H9 (cell line): Measurements from ENCODE around the gene BOD1L1. TPM values are rescaled to one million over a fixed set of nuclear protein-coding genes. Genes with fewer than 3 reads are reported as not detected.

Experiments used
- DNase-seq: peaks from one replicate; pipeline ENCODE4 v3.0.0-alpha.2; 2017
- H2AFZ ChIP-seq: one replicate; pipeline ENCODE4 v1.6.1; 2013; ENCODE audit warnings: mild to moderate bottlenecking, low read length, control low read depth, moderate library complexity
- H2AK5ac ChIP-seq: 2 replicates; pipeline ENCODE4 v1.6.1; 2013; ENCODE audit warnings: low read length, control low read depth, mixed read lengths; ENCODE audit not compliant: insufficient read length
- H2BK120ac ChIP-seq: one replicate; pipeline ENCODE4 v1.6.1; 2013; ENCODE audit warnings: low read depth, mild to moderate bottlenecking, low read length, control low read depth, inconsistent platforms; ENCODE audit not compliant: poor library complexity, severe bottlenecking
- H2BK12ac ChIP-seq: 2 replicates; pipeline ENCODE4 v1.6.1; 2013; ENCODE audit warnings: low read length, control low read depth, mixed read lengths, low read depth; ENCODE audit not compliant: insufficient read length
- H2BK15ac ChIP-seq: 2 replicates; pipeline ENCODE4 v1.6.1; 2013; ENCODE audit warnings: low read depth, low read length, control low read depth
- H2BK20ac ChIP-seq: one replicate; pipeline ENCODE4 v1.6.1; 2013; ENCODE audit warnings: low read depth, mild to moderate bottlenecking, low read length, control low read depth, inconsistent platforms; ENCODE audit not compliant: poor library complexity, severe bottlenecking
- H2BK5ac ChIP-seq: 2 replicates; pipeline ENCODE4 v1.6.1; 2013; ENCODE audit warnings: low read length, control low read depth, mixed read lengths; ENCODE audit not compliant: insufficient read length
- H3K14ac ChIP-seq: 2 replicates; pipeline ENCODE4 v1.6.1; 2013; ENCODE audit warnings: low read length, control low read depth; ENCODE audit not compliant: insufficient read depth
- H3K18ac ChIP-seq: 2 replicates; pipeline ENCODE4 v1.6.1; 2013; ENCODE audit warnings: low read depth, mild to moderate bottlenecking, mixed read lengths, low read length, control low read depth; ENCODE audit not compliant: insufficient read length
- H3K23ac ChIP-seq: 2 replicates; pipeline ENCODE4 v1.6.1; 2013; ENCODE audit warnings: low read length, control low read depth, mixed read lengths, low read depth; ENCODE audit not compliant: insufficient read length
- H3K23me2 ChIP-seq: 2 replicates; pipeline ENCODE4 v1.6.1; 2013; ENCODE audit warnings: low read depth, mild to moderate bottlenecking, mixed read lengths, low read length, control low read depth; ENCODE audit not compliant: insufficient read length, poor library complexity, severe bottlenecking
- H3K27ac ChIP-seq: 2 replicates; pipeline ENCODE4 v1.5.1; 2013; ENCODE audit warnings: low read length, control low read depth, mixed read lengths, low read depth; ENCODE audit not compliant: insufficient read length
- H3K27me3 ChIP-seq: 2 replicates; pipeline ENCODE4 v1.6.1; 2013; ENCODE audit warnings: low read length, control low read depth, inconsistent platforms; ENCODE audit not compliant: insufficient read depth
- H3K4ac ChIP-seq: 2 replicates; pipeline ENCODE4 v1.6.1; 2013; ENCODE audit warnings: low read depth, mild to moderate bottlenecking, control low read depth, inconsistent platforms, low read length, moderate library complexity
- H3K4me1 ChIP-seq: 2 replicates; pipeline ENCODE4 v1.6.1; 2013; ENCODE audit warnings: low read length, control low read depth, inconsistent platforms; ENCODE audit not compliant: insufficient read depth
- H3K4me2 ChIP-seq: 2 replicates; pipeline ENCODE4 v1.6.1; 2013; ENCODE audit warnings: low read length, control low read depth, mixed read lengths; ENCODE audit not compliant: insufficient read length, insufficient read depth
- H3K56ac ChIP-seq: 2 replicates; pipeline ENCODE4 v1.6.1; 2013; ENCODE audit warnings: low read depth, mild to moderate bottlenecking, mixed read lengths, low read length, control low read depth; ENCODE audit not compliant: insufficient read length
- H3K79me1 ChIP-seq: 2 replicates; pipeline ENCODE4 v1.6.1; 2013; ENCODE audit warnings: low read depth, mild to moderate bottlenecking, moderate library complexity, low read length, control low read depth, inconsistent platforms; ENCODE audit not compliant: insufficient read depth, poor library complexity, severe bottlenecking
- H3K79me2 ChIP-seq: 2 replicates; pipeline ENCODE4 v1.6.1; 2013; ENCODE audit warnings: low read length, control low read depth, inconsistent platforms; ENCODE audit not compliant: insufficient read depth
- H3K9ac ChIP-seq: 2 replicates; pipeline ENCODE4 v1.6.1; 2013; ENCODE audit warnings: low read length, control low read depth, mixed read lengths; ENCODE audit not compliant: insufficient read length; ENCODE audit errors: extremely low read depth
- H3K9me3 ChIP-seq: one replicate; pipeline ENCODE4 v1.6.1; 2013; ENCODE audit warnings: low read depth, low read length, inconsistent platforms; ENCODE audit not compliant: control insufficient read depth
- H3T11ph ChIP-seq: one replicate; pipeline ENCODE4 v1.6.1; 2013; ENCODE audit warnings: mild to moderate bottlenecking, low read length, control low read depth, inconsistent platforms
- H4K20me1 ChIP-seq: one replicate; pipeline ENCODE4 v1.6.1; 2013; ENCODE audit not compliant: control insufficient read depth, insufficient read length, insufficient read depth
- H4K5ac ChIP-seq: 2 replicates; pipeline ENCODE4 v1.6.1; 2013; ENCODE audit warnings: low read depth, mild to moderate bottlenecking, mixed read lengths, low read length, control low read depth; ENCODE audit not compliant: insufficient read length
- H4K8ac ChIP-seq: replicated peaks from 2 replicates; pipeline ENCODE4 v1.6.1; 2013; ENCODE audit warnings: low read length, control low read depth, mixed read lengths, low read depth; ENCODE audit not compliant: insufficient read length
- H4K91ac ChIP-seq: 2 replicates; pipeline ENCODE4 v1.6.1; 2013; ENCODE audit warnings: low read depth, mild to moderate bottlenecking, moderate library complexity, mixed read lengths, low read length, control low read depth; ENCODE audit not compliant: insufficient read length
- H3K27ac Mint-ChIP-seq, 3 experiments: 2 replicates in 2 of 3; 3 replicates in 1 of 3; pipeline ENCODE4 v1.8.0; 2020 to 2021; ENCODE audit warnings: mixed read lengths in 3 of 3, mild to moderate bottlenecking in 1 of 3, moderate library complexity in 1 of 3
- H3K27me3 Mint-ChIP-seq: 2 replicates; pipeline ENCODE4 v1.8.0; 2021; ENCODE audit warnings: low read depth, mild to moderate bottlenecking, moderate library complexity, mixed read lengths
- H3K36me3 Mint-ChIP-seq, 3 experiments: 2 replicates in 2 of 3; 3 replicates in 1 of 3; pipeline ENCODE4 v1.8.0; 2020 to 2021; ENCODE audit warnings: low read depth in 3 of 3, mixed read lengths in 3 of 3; ENCODE audit not compliant: insufficient read depth in 1 of 3
- H3K4me1 Mint-ChIP-seq, 2 experiments: 2 replicates each; pipeline ENCODE4 v1.8.0; 2020; ENCODE audit warnings: mixed read lengths in 2 of 2
- H3K4me3 Mint-ChIP-seq, 2 experiments: 2 replicates in 1 of 2; 3 replicates in 1 of 2; pipeline ENCODE4 v1.8.0; 2020 to 2021; ENCODE audit warnings: mild to moderate bottlenecking in 2 of 2, mixed read lengths in 2 of 2, moderate library complexity in 1 of 2
- H3K9me3 Mint-ChIP-seq, 2 experiments: 2 replicates in 1 of 2; 3 replicates in 1 of 2; pipeline ENCODE4 v1.8.0; 2020; ENCODE audit warnings: mild to moderate bottlenecking in 2 of 2, mixed read lengths in 2 of 2, moderate library complexity in 1 of 2
- CTCF ChIP-seq: fragments of 200-600 bp; sonication (generic); conservative IDR thresholded peaks from 3 replicates; pipeline ENCODE4 v1.8.0; 2021; ENCODE audit warnings: antibody characterized with exemption, mild to moderate bottlenecking
- WGBS: extraction: QIAGEN DNeasy Blood & Tissue Kit; methylation state at CpG from one replicate; pipeline ENCODE4 v1.1.7; 2013; ENCODE audit warnings: missing lambda C conversion rate, low lambda C conversion rate, mixed read lengths; ENCODE audit not compliant: insufficient read length; ENCODE audit errors: extremely low coverage; 5-methylcytosine and 5-hydroxymethylcytosine counted together
- total RNA-seq: library from RNA; stranded (reverse); gene quantifications from 2 replicates; pipeline ENCODE4 v1.2.1, GENCODE V29; 2021

The BOD1L1 gene
- total RNA-seq, 1 experiment from 2014 or later, result 37.8 TPM

- peaks cover 90% of the 10 kb centered on the region for H3K27me3 ChIP-seq
- peaks cover 99% of the 10 kb centered on the region for H3K27me3 Mint-ChIP-seq
- H3K4me3 Mint-ChIP-seq, result peak overlapping the region in 1 of 2 experiments; percentile 59; a peak in 2 of 5 replicates
Observed at GRCh38 chr4:13529128-13529919, 98.2 kb downstream of the BOD1L1 start.

More at GRCh38 chr4:13529128-13529919, 98.2 kb downstream of the BOD1L1 start:
- Histone ChIP-seq H4K8ac (no peak overlapping the region), H2AFZ (no peak overlapping the region), H4K91ac (no peak overlapping the region), H3K4me2 (peak overlapping the region; percentile 46), H3K9me3 (peaks cover 3% of the 10 kb centered on the region), H2BK15ac (no peak overlapping the region), H2AK5ac (no peak overlapping the region), H3K9ac (no peak overlapping the region), H2BK12ac (no peak overlapping the region), H3K79me1 (no peaks in the 10 kb centered on the region), H3K56ac (no peak overlapping the region), H3K23ac (no peak overlapping the region), H3K4me1 (peaks cover 4% of the 10 kb centered on the region), H3T11ph (no peak overlapping the region), H4K20me1 (no peaks in the 10 kb centered on the region), H3K14ac (no peak overlapping the region), H3K79me2 (no peaks in the 10 kb centered on the region), H3K27ac (no peak overlapping the region), H2BK120ac (no peak overlapping the region), H2BK5ac (no peak overlapping the region), H3K23me2 (peaks cover 7% of the 10 kb centered on the region), H3K4ac (no peak overlapping the region), H4K5ac (no peak overlapping the region), H2BK20ac (no peak overlapping the region), H3K18ac (no peak overlapping the region)
- DNase-seq, result no peak
- Mint-ChIP-seq H3K36me3 (peaks cover 2 to 5% (median 4%) of the 10 kb centered on the region in 3 experiments; a peak in 5 of 7 replicates), H3K4me1 (peaks cover 44 to 45% of the 10 kb centered on the region in 2 experiments), H3K9me3 (peaks cover 5% of the 10 kb centered on the region in 2 experiments), H3K27ac (no peak overlapping the region)
- WGBS, result no CpG with 5 or more reads among the region's 37 CpGs
- no peak for TF ChIP-seq CTCF
